WTC11 (cell line): ENCODE measurements around the gene ROBO2. TPM values are rescaled to one million over a fixed set of nuclear protein-coding genes. Genes with fewer than 3 reads are reported as not detected.

Experiments
- ATAC-seq: fragments of 200-7000 bp; cut with Tn5 transposase; 2 replicates; pipeline ENCODE4 v1.10.0; 2021; ENCODE audit warnings: mild to moderate bottlenecking, moderate library complexity
- CTCF ChIA-PET: fragments of 300-600 bp; sonication (Branson Sonifier 250); formaldehyde crosslinking; loops from one replicate; lab custom pipeline; 2021; ENCODE audit warnings: antibody characterized with exemption; lab: Charles Lee
- POLR2A ChIA-PET: fragments of 350-600 bp; sonication (Branson Sonifier 250); formaldehyde crosslinking; loops from one replicate; lab custom pipeline; 2021; ENCODE audit warnings: antibody characterized with exemption; lab: Charles Lee
- DNase-seq: peaks from one replicate; pipeline ENCODE4 v3.0.0; 2021; ENCODE audit warnings: low spot score
- H3K27ac Mint-ChIP-seq: 2 replicates; pipeline ENCODE4 v1.8.0; 2021; ENCODE audit warnings: mixed read lengths
- H3K27me3 Mint-ChIP-seq: 2 replicates; pipeline ENCODE4 v1.8.0; 2021; ENCODE audit warnings: low read depth, mild to moderate bottlenecking, moderate library complexity, mixed read lengths
- H3K36me3 Mint-ChIP-seq: 2 replicates; pipeline ENCODE4 v1.8.0; 2021; ENCODE audit warnings: mixed read lengths
- H3K4me1 Mint-ChIP-seq: 2 replicates; pipeline ENCODE4 v1.8.0; 2022; ENCODE audit warnings: mixed read lengths
- H3K4me3 Mint-ChIP-seq: 2 replicates; pipeline ENCODE4 v1.8.0; 2021; ENCODE audit warnings: mild to moderate bottlenecking, moderate library complexity, mixed read lengths
- H3K9me3 Mint-ChIP-seq: 2 replicates; pipeline ENCODE4 v1.8.0; 2021; ENCODE audit warnings: mixed read lengths
- ATF1 ChIP-seq: sonication (generic); formaldehyde crosslinking; IDR thresholded peaks from 2 replicates; pipeline ENCODE4 v1.8.1; 2023; ENCODE audit warnings: mild to moderate bottlenecking, moderate library complexity, missing genetic modification reagents
- ESRRA ChIP-seq: sonication (generic); formaldehyde crosslinking; IDR thresholded peaks from 2 replicates; pipeline ENCODE4 v1.8.1; 2022; ENCODE audit warnings: mild to moderate bottlenecking, missing genetic modification reagents, borderline replicate concordance
- GTF2I ChIP-seq: fragments of 250-450 bp; sonication (Bioruptor Pico); conservative IDR thresholded peaks from 2 replicates; pipeline ENCODE4 v1.4.0; 2021; ENCODE audit warnings: mild to moderate bottlenecking
- JAZF1 ChIP-seq: fragments of 250-450 bp; sonication (Bioruptor Pico); IDR thresholded peaks from 2 replicates; pipeline ENCODE4 v1.9.0; 2021; ENCODE audit warnings: moderate library complexity, mild to moderate bottlenecking, inconsistent platforms
- NFE2L1 ChIP-seq: sonication (generic); formaldehyde crosslinking; IDR thresholded peaks from 2 replicates; pipeline ENCODE4 v1.8.1; 2023; ENCODE audit warnings: missing genetic modification reagents
- NR1H2 ChIP-seq: sonication (generic); formaldehyde crosslinking; IDR thresholded peaks from 2 replicates; pipeline ENCODE4 v1.9.0; 2021; ENCODE audit warnings: mild to moderate bottlenecking, moderate library complexity, missing genetic modification reagents
- NR3C1 ChIP-seq: sonication (generic); formaldehyde crosslinking; conservative IDR thresholded peaks from 2 replicates; pipeline ENCODE4 v1.8.1; 2023; ENCODE audit warnings: low read depth, mild to moderate bottlenecking, missing genetic modification reagents
- OVOL2 ChIP-seq: fragments of 250-450 bp; sonication (Bioruptor Pico); IDR thresholded peaks from 2 replicates; pipeline ENCODE4 v1.9.0; 2021; ENCODE audit warnings: mild to moderate bottlenecking, borderline replicate concordance
- RELA ChIP-seq: sonication (generic); formaldehyde crosslinking; IDR thresholded peaks from 2 replicates; pipeline ENCODE4 v1.8.1; 2022; ENCODE audit warnings: missing genetic modification reagents, mild to moderate bottlenecking, borderline replicate concordance
- TEAD1 ChIP-seq: sonication (generic); formaldehyde crosslinking; IDR thresholded peaks from 2 replicates; pipeline ENCODE4 v1.8.0; 2022; ENCODE audit warnings: mild to moderate bottlenecking, missing genetic modification reagents
- ZNF232 ChIP-seq: sonication (generic); formaldehyde crosslinking; IDR thresholded peaks from 2 replicates; pipeline ENCODE4 v1.8.0; 2022; ENCODE audit warnings: mild to moderate bottlenecking, missing genetic modification reagents
- ZNF423 ChIP-seq: fragments of 250-450 bp; sonication (Bioruptor Pico); IDR thresholded peaks from 2 replicates; pipeline ENCODE4 v2.1.2; 2022; ENCODE audit warnings: mild to moderate bottlenecking, moderate library complexity
- total RNA-seq: library from RNA; stranded (reverse); gene quantifications from 3 replicates; pipeline ENCODE4 v1.2.3, GENCODE V29; 2021
- TF ChIP-seq, protein P1 (sequence below): sonication (generic); formaldehyde crosslinking; IDR thresholded peaks from 2 replicates; pipeline ENCODE4 v1.8.0; 2022; ENCODE audit warnings: mild to moderate bottlenecking, missing genetic modification reagents
- TF ChIP-seq, protein P2 (sequence below): fragments of 250-450 bp; sonication (Bioruptor Pico); IDR thresholded peaks from 2 replicates; pipeline ENCODE4 v1.9.0; 2021; ENCODE audit warnings: mild to moderate bottlenecking
- TF ChIP-seq, protein P3 (sequence below): fragments of 250-450 bp; sonication (Bioruptor Pico); IDR thresholded peaks from 2 replicates; pipeline ENCODE4 v2.1.2; 2022; ENCODE audit warnings: mild to moderate bottlenecking, moderate library complexity
- TF ChIP-seq, protein P4 (sequence below): sonication (generic); formaldehyde crosslinking; IDR thresholded peaks from 2 replicates; pipeline ENCODE4 v1.8.1; 2023; ENCODE audit warnings: mild to moderate bottlenecking, moderate library complexity, missing genetic modification reagents
- TF ChIP-seq, protein P5 (sequence below): sonication (generic); formaldehyde crosslinking; conservative IDR thresholded peaks from 2 replicates; pipeline ENCODE4 v1.8.1; 2023; ENCODE audit warnings: mild to moderate bottlenecking, low read depth, missing genetic modification reagents, moderate library complexity
- TF ChIP-seq, protein P6 (sequence below): sonication (generic); formaldehyde crosslinking; IDR thresholded peaks from 2 replicates; pipeline ENCODE4 v1.8.1; 2023; ENCODE audit warnings: mild to moderate bottlenecking, missing genetic modification reagents

ROBO2 gene
- total RNA-seq, 1 experiment from 2014 or later: 11.7 TPM

DNA sequence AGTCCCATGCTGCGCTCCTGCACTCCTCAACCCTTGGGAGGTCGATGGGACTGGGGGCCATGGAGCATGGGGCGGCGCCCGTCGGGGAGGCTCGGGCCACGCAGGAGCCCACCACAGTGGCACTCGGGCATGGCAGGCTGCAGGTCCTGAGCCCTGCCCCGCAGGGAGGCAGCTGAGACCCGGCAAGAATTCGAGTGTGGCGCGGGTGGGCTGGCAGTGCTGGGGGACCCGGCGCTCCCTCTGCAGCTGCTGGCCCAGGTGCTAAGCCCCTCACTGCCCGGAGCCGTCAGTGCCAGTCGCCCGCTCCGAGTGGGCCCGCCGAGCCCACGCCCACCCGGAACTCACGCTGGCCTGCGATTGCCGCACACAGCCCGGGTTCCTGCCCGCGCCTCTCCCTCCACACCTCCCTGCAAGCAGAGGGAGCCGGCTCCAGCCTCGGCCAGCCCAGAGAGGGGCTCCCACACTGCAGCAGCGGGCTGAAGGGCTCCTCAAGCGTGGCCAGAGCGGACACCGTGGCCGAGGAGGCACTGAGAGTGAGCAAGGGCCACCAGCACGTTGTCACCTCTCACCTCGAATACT lies 200.3 kb downstream of the ROBO2 start:
- peaks cover 38% of the 10 kb centered on the region for H3K9me3 Mint-ChIP-seq
- CTCF ChIA-PET: no interaction called here
- H3K4me1 Mint-ChIP-seq: peaks cover 1% of the 10 kb centered on the region; the same call in 1 of the 2 replicates
- TF ChIP-seq NFE2L1 (CRISPR knock-in tag) (no peak), NR1H2 (CRISPR knock-in tag) (no peak), ZNF423 (no peak), ZNF232 (CRISPR knock-in tag) (no peak), OVOL2 (CRISPR knock-in tag) (no peak), NR3C1 (CRISPR knock-in tag) (no peak), ESRRA (CRISPR knock-in tag) (no peak), JAZF1 (CRISPR knock-in tag) (no peak), ATF1 (CRISPR knock-in tag) (no peak), GTF2I (CRISPR knock-in tag) (no peak), RELA (CRISPR knock-in tag) (no peak), TEAD1 (CRISPR knock-in tag) (no peak)
- TF ChIP-seq, protein P1, sequence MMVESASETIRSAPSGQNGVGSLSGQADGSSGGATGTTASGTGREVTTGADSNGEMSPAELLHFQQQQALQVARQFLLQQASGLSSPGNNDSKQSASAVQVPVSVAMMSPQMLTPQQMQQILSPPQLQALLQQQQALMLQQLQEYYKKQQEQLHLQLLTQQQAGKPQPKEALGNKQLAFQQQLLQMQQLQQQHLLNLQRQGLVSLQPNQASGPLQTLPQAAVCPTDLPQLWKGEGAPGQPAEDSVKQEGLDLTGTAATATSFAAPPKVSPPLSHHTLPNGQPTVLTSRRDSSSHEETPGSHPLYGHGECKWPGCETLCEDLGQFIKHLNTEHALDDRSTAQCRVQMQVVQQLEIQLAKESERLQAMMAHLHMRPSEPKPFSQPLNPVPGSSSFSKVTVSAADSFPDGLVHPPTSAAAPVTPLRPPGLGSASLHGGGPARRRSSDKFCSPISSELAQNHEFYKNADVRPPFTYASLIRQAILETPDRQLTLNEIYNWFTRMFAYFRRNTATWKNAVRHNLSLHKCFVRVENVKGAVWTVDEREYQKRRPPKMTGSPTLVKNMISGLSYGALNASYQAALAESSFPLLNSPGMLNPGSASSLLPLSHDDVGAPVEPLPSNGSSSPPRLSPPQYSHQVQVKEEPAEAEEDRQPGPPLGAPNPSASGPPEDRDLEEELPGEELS: no peak
- TF ChIP-seq, protein P2, sequence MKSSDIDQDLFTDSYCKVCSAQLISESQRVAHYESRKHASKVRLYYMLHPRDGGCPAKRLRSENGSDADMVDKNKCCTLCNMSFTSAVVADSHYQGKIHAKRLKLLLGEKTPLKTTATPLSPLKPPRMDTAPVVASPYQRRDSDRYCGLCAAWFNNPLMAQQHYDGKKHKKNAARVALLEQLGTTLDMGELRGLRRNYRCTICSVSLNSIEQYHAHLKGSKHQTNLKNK (CRISPR knock-in tag): no peak
- TF ChIP-seq, protein P3, sequence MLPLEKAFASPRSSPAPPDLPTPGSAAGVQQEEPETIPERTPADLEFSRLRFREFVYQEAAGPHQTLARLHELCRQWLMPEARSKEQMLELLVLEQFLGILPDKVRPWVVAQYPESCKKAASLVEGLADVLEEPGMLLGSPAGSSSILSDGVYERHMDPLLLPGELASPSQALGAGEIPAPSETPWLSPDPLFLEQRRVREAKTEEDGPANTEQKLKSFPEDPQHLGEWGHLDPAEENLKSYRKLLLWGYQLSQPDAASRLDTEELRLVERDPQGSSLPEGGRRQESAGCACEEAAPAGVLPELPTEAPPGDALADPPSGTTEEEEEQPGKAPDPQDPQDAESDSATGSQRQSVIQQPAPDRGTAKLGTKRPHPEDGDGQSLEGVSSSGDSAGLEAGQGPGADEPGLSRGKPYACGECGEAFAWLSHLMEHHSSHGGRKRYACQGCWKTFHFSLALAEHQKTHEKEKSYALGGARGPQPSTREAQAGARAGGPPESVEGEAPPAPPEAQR: no peak
- TF ChIP-seq, protein P4, sequence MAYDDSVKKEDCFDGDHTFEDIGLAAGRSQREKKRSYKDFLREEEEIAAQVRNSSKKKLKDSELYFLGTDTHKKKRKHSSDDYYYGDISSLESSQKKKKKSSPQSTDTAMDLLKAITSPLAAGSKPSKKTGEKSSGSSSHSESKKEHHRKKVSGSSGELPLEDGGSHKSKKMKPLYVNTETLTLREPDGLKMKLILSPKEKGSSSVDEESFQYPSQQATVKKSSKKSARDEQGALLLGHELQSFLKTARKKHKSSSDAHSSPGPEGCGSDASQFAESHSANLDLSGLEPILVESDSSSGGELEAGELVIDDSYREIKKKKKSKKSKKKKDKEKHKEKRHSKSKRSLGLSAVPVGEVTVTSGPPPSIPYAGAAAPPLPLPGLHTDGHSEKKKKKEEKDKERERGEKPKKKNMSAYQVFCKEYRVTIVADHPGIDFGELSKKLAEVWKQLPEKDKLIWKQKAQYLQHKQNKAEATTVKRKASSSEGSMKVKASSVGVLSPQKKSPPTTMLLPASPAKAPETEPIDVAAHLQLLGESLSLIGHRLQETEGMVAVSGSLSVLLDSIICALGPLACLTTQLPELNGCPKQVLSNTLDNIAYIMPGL: no peak
- TF ChIP-seq, protein P5, sequence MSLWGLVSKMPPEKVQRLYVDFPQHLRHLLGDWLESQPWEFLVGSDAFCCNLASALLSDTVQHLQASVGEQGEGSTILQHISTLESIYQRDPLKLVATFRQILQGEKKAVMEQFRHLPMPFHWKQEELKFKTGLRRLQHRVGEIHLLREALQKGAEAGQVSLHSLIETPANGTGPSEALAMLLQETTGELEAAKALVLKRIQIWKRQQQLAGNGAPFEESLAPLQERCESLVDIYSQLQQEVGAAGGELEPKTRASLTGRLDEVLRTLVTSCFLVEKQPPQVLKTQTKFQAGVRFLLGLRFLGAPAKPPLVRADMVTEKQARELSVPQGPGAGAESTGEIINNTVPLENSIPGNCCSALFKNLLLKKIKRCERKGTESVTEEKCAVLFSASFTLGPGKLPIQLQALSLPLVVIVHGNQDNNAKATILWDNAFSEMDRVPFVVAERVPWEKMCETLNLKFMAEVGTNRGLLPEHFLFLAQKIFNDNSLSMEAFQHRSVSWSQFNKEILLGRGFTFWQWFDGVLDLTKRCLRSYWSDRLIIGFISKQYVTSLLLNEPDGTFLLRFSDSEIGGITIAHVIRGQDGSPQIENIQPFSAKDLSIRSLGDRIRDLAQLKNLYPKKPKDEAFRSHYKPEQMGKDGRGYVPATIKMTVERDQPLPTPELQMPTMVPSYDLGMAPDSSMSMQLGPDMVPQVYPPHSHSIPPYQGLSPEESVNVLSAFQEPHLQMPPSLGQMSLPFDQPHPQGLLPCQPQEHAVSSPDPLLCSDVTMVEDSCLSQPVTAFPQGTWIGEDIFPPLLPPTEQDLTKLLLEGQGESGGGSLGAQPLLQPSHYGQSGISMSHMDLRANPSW (CRISPR knock-in tag): no peak
- TF ChIP-seq, protein P6, sequence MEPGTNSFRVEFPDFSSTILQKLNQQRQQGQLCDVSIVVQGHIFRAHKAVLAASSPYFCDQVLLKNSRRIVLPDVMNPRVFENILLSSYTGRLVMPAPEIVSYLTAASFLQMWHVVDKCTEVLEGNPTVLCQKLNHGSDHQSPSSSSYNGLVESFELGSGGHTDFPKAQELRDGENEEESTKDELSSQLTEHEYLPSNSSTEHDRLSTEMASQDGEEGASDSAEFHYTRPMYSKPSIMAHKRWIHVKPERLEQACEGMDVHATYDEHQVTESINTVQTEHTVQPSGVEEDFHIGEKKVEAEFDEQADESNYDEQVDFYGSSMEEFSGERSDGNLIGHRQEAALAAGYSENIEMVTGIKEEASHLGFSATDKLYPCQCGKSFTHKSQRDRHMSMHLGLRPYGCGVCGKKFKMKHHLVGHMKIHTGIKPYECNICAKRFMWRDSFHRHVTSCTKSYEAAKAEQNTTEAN (CRISPR knock-in tag): no peak
- no peak for DNase-seq
- H3K36me3 Mint-ChIP-seq: peaks cover 31% of the 10 kb centered on the region
- no peak overlapping the region for H3K27ac Mint-ChIP-seq
- POLR2A ChIA-PET: no interaction called here
- H3K27me3 Mint-ChIP-seq: no peaks in the 10 kb centered on the region
- no peak overlapping the region for H3K4me3 Mint-ChIP-seq
- no peak for ATAC-seq
